Dedifferentiated amniotic fluid mesenchymal stem cell (primary cell): ENCODE data around the gene RAB30.

ENCODE experiments used
- DNase-seq: peaks from one replicate; pipeline ENCODE4 v3.0.0-alpha.2; 2016; ENCODE audit errors: extremely low spot score

Gene RAB30

DNA sequence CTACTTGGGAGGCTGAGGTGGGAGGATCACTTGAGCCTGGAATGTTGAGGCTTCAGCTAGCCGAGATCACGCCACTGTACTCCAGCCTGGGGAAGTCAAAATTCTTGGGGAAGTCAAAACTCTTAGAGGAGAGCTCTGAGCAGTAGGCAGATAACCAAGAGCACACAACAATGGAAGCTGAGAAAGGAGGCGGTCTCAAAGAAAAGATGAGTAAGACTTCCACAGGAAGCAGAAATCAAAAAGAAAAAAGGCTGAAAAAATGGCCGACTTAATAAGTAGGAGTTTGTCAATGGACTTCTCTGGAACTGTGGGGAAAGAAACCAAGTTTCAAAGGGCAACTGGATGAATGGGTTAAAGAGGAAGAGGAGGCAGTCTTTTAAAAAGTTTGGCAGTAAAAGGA lies 32.1 kb downstream of the RAB30 start:
- DNase-seq, result no peak

DNA sequence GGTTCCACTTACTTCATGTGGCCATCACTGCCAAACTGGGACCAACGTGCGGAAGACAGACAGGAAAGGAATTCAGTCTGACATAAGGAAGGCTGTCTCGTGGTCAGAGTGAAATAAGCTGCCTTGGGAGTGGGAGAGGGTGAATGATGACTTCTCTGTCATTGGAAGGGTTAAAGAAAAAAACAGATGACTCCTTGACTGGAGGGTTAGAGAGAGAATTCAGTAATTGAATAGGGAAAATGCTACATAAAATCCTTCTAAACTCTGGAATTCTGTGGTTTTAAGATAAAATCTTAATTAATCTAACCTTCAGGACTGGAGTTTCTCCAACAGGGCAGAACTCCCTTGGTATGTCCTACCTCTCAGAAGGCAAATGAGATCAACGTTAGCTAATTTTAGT lies 33.8 kb downstream of the RAB30 start:
- no peak for DNase-seq

DNA sequence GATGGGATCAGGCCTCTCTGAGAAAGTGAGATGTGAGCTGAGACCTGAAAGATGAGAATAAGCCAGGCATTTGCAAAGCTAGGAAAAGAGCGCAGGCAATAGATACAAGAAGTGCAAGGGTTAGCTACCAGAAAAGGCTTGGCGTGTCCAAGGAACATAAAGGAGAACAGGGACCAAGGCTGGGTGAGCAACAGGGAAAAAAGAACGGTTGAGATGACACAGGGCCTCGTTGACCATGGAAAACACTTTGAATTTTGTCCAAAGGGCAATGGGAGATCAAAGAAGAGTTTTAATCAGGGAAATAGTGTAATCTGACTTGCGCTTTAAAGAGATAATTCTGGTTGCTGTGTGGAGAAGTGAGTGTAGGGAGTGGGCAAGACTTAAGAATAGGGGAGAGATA lies 35.0 kb downstream of the RAB30 start:
- no peak for DNase-seq

DNA sequence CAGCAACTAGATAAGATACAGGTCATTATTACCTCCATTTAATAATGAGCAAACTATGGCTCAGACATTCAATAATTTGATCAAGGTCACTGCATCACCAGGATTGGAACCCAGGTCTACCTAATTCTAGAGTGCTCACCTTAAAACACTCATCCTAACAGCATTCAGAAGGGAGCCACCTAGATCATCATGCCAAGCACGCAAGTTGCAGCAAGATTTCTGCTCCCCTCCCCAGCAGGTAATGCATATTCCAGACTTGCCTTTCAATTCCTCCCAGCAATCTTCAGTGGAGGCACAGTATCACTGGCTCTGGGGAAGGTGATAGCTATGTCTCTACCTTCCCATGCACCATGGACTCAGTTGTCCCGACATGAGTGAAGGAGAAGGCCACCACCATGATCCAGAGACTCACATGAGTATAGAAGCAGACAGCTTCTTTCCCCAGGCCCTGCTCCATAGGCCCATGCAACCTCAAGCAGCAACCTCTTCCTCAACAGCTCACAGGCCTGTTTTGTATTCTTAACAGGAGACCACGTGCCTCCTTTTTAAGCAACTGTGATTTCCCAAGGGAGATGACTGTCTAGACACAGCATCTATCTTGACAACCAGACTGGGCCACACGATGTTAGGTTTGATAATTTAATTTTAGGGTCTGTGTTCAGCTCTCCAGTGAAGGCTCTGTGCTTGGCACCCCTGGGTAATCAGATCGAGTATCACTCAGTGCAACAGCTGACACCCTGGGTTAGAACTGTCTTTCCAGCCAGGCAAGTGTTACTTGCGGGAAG lies 36.4 kb downstream of the RAB30 start:
- no peak for DNase-seq

DNA sequence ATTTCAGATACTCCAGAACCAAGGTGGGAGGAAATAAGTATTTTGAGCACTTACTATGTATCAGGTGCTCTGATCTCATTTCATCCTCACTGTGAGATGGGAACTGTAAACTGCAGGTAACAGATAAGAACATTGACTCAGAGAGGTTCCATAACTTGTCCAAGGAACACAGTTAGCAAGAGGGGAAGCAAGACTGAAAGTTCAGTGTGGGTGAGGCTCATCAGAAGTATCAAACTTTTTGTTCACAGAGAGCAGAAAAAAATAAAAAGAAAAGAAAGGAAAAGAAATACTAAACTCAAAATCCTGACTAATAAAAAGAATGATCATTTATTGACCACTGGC lies 37.1 kb downstream of the RAB30 start:
- DNase-seq, result no peak

DNA sequence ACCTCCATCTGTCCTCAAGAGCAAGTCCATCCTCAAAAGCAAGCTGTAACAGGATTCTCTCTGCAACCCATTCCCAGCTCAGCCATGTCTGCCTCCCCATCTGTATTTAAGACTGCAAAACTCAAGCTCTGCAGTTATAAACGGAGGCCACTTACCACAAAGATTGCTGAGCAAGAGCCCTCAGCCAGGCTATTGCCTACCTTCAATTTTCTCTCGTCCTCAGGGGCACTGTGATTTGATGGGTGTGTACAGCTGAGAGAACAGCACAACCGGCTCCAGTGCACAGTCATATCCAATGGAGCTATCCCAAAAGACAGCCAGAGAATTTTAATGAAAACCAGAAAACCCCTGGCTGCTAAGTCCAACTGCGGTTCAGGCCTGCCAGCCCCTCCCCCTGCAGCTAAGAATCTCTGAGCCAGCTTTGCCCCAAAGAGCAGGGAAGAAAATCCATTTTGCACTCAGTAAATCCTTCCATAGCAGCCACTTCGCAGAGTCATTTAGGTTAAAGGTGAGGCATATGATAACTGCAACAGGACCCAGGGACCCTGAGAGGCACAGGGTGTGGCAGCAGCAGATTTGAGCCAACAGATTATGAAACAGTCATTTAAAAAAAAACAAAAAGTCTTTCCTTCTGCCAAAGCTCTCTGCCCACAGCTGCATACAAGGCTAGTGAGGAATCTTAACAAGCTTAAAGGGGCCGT lies 37.6 kb downstream of the RAB30 start:
- DNase-seq, result peak; percentile 95

DNA sequence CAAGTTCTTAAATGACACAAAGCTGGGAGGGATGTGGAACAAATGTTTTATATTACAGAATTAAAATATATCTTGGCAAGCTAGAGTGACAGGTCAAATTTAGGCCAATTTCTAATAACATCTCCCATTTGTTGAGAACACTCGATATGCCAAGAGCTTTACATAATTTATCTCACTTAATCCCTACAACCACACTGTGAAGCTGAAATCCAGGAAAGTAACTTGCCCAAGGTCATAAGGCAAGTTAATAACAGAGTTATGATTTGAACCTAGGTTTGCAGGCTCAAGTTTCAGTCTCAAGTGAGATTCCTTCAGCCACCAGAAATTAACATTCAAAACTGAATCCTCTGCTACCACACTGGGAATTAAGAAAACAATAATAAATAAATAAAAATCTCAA lies 38.3 kb downstream of the RAB30 start:
- DNase-seq, result no peak

DNA sequence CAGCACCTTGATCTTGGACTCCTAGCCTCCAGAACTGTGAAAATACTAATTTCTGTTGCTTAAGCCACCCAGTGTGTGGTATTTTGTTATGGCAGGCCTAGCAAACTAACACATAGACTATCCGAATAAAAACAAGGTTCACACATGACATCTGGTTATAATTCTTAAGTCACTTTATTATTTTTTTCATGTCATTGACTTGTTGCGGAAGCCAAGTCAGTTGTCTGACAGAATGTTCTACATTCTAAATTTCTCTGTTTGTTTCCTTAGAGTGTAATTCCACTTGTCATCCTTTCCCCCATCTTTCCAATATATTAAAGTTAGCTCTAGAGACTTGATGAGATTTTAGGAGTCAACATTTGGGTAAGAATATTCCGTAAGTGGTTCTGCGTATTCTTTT lies 40.6 kb downstream of the RAB30 start:
- no peak for DNase-seq

DNA sequence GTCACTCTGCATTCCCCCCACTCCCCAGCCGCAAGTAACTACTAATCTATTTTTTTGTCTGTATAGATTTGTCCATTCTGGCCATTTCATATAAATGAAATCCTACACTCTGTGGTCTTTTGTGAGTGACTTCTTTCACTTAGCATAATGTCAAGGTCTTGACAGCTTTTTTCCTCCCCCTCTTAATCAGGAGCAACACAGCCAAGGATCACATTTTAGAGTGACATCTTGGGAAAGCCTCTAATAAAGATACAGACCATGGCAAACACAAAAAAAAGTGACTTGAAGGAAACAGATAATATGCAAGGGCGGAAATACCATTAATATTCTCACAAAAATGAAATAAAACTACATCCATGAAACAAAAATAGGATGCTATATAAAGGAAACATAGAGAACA lies 43.9 kb downstream of the RAB30 start:
- no peak for DNase-seq

DNA sequence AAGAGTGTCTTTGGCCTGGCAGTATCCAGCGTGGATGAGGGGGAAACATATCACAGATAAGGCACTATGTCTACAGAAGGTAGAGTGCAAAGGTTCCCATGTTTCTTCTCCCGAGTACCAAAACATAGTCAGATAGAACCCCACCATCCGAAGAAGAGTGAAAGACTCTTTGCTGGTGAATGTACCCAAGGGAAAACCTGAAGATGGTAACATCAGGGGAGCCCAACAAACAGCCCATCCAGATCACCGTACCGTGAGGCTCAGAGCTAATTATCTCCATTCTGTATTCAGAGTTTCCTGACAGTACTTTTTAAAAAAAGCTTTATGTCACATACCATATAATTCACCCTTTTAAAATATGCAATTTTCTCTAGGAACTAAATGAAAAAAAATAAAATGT lies 44.4 kb downstream of the RAB30 start:
- DNase-seq, result no peak

DNA sequence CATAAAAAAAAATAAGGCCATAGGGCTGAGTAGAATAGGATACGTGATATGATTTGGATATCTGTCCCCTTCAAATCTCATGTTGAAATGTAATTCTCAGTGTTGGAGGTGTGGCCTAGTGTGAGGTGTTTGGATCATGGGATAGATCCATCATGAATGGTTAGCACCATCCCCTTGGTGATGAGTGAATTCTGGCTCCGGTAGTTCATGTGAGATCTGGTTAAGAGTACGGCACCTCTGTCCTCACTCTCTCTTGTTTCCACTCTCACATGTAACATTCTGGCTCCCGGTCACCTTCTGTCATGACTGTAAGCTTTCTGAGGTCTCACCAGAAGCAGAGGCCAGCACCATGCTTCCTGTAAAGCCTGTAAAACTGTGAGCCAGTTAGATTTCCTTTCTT lies 45.5 kb downstream of the RAB30 start:
- DNase-seq, result no peak

DNA sequence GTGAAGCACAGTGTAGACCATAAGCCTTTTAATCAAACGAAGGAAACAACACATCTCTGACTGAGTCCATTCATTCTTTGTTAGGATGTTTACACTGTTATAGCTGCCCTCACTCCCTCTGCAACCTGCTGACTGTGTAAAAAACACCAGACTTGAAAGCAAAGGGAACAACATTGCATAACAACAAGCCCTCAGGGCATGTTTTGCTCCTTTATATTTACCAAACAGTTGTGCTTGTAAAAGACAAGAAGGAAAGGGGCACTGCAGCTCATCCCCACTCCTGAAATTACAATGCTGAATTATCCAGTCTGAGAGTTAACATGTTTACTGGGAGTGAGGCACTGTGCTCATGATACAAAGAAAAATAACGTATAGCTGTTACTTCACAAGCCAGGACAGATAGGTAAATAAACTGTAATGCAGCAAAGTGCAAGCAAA lies 46.4 kb downstream of the RAB30 start:
- no peak for DNase-seq

DNA sequence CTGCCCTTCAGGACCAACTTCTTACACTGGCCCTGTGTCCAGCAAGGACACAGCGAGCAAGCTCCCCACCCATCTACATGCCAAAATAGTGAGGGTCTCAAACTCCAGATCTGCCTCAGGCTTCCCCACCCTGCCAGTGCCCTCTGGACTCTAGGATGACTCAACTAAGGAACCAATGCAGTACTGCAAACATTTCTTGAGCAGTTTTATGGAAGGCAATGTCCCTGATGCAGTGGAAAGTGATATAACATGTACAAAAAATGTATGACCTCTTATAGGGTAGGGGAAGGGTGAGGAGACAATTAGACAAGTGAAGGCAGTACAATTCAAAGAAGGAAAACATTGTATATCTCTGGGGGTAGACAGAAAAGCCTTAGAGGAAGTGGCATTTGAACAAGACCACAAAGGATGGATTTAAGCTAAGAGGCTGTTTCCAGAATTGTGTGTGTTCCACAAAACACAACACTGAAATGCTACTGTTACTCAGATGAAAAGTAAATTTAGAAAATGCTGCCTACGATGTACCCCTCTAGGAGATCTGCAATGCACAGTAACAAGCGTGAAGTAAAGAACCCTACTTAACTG lies 47.3 kb downstream of the RAB30 start:
- DNase-seq, result no peak

DNA sequence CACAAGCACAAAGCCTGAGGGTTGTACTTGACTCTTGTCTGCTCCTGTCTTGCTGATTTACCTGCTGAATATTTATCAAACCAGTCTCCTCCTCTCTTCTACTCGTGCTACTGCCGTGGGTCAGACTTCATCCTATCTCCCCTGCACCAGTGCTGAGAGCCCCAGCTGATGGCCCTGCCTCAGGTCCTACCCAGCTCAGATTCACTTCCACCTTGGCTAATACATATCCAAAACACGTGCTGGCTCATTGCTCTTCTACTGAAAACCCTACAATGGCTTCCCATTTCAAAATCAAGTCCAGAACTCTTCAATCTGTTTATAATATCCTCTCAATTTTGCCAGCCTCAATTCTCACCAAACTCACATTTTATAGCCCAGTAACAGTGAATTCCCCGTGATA lies 48.3 kb downstream of the RAB30 start:
- no peak for DNase-seq

DNA sequence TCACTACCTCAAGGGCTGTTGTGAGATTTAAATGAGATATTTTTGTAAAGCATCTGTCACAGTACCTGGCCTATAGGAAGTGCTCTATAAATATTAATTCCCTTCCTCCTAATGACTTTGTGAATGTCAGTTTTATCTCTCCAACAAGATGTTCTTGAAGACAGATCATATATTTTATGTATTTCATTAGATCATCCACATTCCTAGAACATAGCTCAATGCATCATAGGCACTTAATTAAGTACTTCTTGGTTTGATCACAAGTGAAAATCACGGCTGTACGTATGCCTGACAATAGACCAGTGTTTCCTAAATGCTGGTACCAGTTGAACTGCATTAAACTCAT lies 49.9 kb downstream of the RAB30 start:
- no peak for DNase-seq

DNA sequence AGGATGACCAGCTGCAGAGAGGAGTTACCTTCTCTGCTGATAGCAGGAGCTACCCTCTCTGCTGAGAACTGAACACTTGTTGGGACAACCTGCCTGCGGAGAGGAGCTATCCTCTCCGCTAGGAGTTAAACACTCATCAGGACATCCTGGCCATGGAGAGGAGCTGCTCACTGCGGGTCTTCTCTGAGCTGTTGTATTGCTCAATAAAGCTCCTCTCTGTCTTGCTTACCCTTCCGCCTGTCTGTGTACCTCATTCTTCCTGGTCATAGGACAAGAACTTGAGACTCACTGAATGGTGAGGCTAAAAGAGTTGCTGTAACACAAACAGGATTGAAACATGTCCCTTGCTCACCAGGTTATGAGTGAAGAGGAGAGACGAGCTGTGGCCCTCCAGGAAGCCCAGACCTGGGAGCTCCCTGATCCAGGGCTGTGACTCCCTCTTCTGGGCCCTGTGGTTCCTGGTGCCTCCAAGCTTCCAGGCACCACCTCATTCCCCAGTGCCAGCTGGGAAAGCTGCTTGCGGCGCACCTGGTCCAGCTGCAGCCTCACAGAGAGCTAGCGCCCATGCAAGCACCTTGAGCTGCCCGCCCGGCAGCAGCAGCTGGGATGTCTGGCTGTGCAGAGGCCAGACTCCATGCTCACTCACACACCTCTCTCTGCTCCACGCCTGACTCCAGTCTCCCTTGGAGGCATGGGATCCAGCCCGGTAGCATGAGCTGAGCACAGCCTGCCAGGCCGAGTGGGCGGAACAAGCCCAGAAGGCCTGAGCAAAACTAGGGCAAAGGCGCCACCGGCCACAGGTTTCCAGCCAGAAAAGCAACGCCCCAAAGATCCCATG lies 50.5 kb downstream of the RAB30 start:
- no peak for DNase-seq

DNA sequence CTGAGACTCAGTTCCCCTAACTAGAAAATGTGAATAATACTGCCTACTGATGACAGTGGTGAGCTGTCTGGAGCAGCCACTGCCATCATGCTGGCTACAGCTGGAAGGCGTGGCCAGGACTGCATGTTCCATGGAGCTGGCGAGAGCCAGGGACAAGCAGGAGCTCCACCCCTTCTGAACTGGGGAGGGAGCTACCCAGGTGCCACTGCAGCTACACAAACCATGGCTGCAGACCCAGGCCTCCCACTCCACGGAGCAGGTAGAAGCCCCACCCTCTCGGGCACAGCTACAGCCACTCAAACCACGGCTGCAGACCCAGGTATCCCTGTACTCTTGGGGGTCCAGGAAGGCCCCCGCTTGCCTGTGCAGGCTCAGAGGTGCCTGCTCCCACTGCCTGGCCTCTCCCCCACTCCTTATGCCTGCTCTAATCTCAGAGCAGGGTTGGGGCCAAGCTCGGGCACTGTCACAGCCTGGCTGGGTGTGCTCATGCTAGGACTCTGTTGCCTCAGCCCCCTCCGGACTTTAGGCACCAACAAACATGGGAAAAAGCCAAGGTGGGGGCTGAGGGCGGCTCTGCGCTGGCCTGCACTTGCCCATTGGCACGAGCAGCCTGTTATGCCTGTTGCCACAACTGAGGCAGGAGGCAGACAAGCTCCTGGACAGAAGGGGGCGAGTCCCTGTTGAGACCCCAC lies 51.7 kb downstream of the RAB30 start:
- no peak for DNase-seq

DNA sequence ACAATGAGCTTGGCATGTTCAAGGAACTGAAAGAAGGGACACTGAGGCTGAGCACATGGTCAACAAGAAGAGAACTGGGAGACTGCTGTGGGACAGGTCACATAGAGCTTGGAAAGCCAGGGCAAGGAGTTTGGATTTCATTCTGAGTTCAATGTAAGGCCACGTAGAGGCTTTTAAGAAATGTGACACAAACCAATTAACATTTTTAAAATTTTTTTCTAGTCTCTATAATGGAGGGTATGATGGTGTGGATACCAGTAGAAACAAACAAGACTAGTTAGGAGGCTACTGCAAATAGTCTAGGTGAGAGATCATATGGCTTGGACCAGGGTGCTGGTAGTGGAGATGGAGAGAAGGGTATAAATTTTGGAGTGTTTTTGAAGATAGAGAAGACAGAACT lies 56.7 kb downstream of the RAB30 start:
- DNase-seq, result no peak

DNA sequence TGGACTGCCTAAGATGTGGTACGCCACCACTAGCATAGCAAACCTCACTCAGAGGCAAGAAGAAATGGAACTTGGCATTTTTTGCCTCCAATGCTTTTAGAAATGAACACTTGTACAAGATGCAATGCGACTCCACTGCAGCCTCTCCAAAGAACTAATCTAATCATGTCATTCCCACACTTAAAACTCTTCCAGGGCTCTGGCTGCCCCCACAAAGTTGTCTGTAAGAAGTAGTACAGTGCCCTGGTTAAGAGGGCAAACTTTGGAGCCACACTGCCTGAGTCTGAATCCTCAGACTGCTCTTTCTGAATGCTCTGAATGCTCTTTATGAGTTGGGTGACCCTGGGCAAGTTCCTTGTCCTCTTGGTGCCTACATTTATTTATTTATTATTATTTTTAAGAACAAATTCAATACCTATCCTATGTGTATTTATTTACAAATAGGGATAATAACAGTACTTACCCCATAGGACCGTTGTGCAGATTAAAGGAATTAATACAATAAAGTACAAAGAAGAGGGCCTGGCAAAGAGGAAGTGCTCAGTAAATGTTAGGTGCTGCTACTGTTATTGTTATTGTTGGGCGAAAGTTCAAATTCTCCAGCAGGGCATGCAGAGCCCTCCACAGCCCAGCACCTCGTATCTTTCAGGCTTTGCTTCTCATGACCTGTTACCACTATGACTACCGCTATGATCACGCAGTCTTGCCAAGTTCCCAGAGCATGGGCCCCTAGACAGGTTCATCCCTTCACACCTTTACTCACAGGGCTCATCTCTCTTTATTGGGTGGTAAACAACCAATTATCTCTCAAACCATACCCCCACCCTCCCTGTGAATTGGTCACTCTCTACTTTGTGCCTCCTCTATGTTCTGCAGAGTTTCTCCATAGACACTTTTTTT lies 59.3 kb downstream of the RAB30 start:
- DNase-seq, result no peak

DNA sequence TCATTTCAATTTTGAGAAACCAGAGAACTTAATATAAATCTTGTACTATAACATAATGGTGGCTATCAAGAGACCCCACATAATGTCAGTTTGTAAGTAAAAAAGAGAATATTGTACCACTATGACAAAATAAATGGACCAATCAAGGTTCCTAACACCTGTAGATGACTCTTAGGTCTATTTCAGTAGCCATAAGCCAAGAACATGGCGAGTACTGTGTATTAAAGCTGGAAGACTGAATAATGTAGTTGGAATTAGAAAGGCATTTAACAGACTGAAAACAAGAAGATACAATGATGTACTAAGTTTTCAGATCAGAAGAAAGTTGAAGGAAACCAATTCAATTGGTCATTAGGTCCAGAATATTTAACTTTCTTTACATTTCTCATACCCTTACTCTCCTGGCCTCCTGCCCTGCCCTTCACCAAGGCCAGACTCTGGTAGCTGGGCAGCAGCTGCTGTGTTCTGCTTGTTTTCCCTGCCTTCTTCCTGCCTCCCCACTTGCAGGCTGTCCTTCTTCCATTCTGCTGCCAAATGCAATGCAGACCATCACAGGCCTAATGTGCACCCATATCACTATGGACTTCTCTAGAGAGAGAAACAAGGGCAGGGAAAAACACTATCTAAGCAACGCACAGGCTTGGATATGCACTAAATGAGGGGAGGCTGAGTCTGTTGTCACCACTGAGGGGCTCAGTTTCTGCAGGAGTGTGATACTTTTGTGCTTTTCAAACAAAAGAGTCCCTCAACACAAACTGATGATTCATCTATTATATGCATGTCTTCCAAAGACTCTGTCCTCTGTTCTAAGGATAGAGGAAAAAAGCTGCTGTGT lies 60.1 kb downstream of the RAB30 start:
- DNase-seq, result no peak
